SH-SY5Y (cell line): ENCODE data around the gene VPS8.

ENCODE experiments used
- GATA2 ChIP-seq: IDR thresholded peaks from 2 replicates; pipeline ENCODE4 v1.6.1; 2011; ENCODE audit warnings: mild to moderate bottlenecking, low read depth, low read length
- GATA3 ChIP-seq: IDR thresholded peaks from 2 replicates; pipeline ENCODE4 v1.6.1; 2011; ENCODE audit warnings: low read depth, mild to moderate bottlenecking, low read length, moderate library complexity

- TF ChIP-seq GATA2 (no peak), GATA3 (no peak)
Observed at GRCh38 chr3:184937611-184938010, 125.6 kb downstream of the VPS8 start.
